ENCODE results near the gene CUZD1.
"Not testable (repeated sequence)": the region's sequence is repeated elsewhere in the genome, so short reads cannot be mapped to it uniquely, and the experiment has no call there.

CUZD1 gene

GRCh38 chr10:122845783-122846332 lies at the start of gene CUZD1:
Gene CUZD1 (minus strand): TSS chr10:122845857. CDS start chr10:122845843, 14 bp downstream.
- Histone ChIP-seq H3K27ac (no peak within 1 kb of the TSS), H3K4me3 (no peak within 1 kb of the TSS)

GRCh38 chr10:122894261-122894944 lies 48.7 kb upstream of the CUZD1 start:
- Histone ChIP-seq H3K27ac (no peak overlapping the region), H3K4me3 (no peak overlapping the region)

GRCh38 chr10:122884166-122884565 lies 38.5 kb upstream of the CUZD1 start:
- H3K27ac ChIP-seq, result no peak overlapping the region
- no peak overlapping the region for H3K4me3 ChIP-seq

- H3K4me3 ChIP-seq, result no peak overlapping the region
- H3K27ac ChIP-seq, result no peak overlapping the region
These were observed 37.1 kb upstream of the CUZD1 start for GRCh38 chr10:122882766-122883165.

GRCh38 chr10:122879339-122880273 lies 33.9 kb upstream of the CUZD1 start, which contains the start of gene FAM24B:
Gene FAM24B (minus strand): TSS chr10:122879581. CDS start chr10:122850515, 29,066 bp downstream.
- Histone ChIP-seq H3K4me3 (peak within 1 kb of the TSS; percentile 37 to 76 (median 58)), H3K27ac (peak within 1 kb of the TSS in 16 of 21 experiments; percentile 9 to 72 (median 60))

- Histone ChIP-seq H3K27ac (peak overlapping the region in 12 of 21 experiments; percentile 27 to 72 (median 61)), H3K4me3 (peak overlapping the region; percentile 37 to 76 (median 58))
These were observed 33.2 kb upstream of the CUZD1 start for GRCh38 chr10:122878799-122879338.

GRCh38 chr10:122877264-122877663 lies 31.6 kb upstream of the CUZD1 start:
- H3K27ac ChIP-seq, result no peak overlapping the region
- no peak overlapping the region for H3K4me3 ChIP-seq

GRCh38 chr10:122876467-122876855 lies 30.8 kb upstream of the CUZD1 start:
- Histone ChIP-seq H3K4me3 (no peak overlapping the region), H3K27ac (no peak overlapping the region)

- Histone ChIP-seq H3K27ac (no peak overlapping the region), H3K4me3 (no peak overlapping the region)
These were observed 30.3 kb upstream of the CUZD1 start for GRCh38 chr10:122875843-122876466.

GRCh38 chr10:122871947-122872346 lies 26.3 kb upstream of the CUZD1 start:
- not testable (repeated sequence) for H3K27ac ChIP-seq, H3K4me3 ChIP-seq

GRCh38 chr10:122868768-122869167 lies 23.1 kb upstream of the CUZD1 start:
- not testable (repeated sequence) for H3K27ac ChIP-seq, H3K4me3 ChIP-seq

GRCh38 chr10:122866757-122867482 lies 21.3 kb upstream of the CUZD1 start:
- H3K27ac ChIP-seq, H3K4me3 ChIP-seq: not testable (repeated sequence)

GRCh38 chr10:122864901-122865300 lies 19.2 kb upstream of the CUZD1 start:
- H3K27ac ChIP-seq, result no peak overlapping the region
- H3K4me3 ChIP-seq, result no peak overlapping the region

GRCh38 chr10:122864194-122864592 lies 18.5 kb upstream of the CUZD1 start:
- no peak overlapping the region for H3K27ac ChIP-seq

GRCh38 chr10:122863216-122864193 lies 17.8 kb upstream of the CUZD1 start:
- Histone ChIP-seq H3K27ac (no peak overlapping the region), H3K4me3 (no peak overlapping the region)

More at GRCh38 chr10:122864194-122864592, 18.5 kb upstream of the CUZD1 start:
- no peak overlapping the region for H3K4me3 ChIP-seq

GRCh38 chr10:122861711-122862161 lies 16.1 kb upstream of the CUZD1 start:
- Histone ChIP-seq H3K27ac (no peak overlapping the region), H3K4me3 (no peak overlapping the region)

GRCh38 chr10:122859527-122859926 lies 13.9 kb upstream of the CUZD1 start:
- Histone ChIP-seq H3K4me3 (no peak overlapping the region), H3K27ac (no peak overlapping the region)

GRCh38 chr10:122858042-122858441 lies 12.4 kb upstream of the CUZD1 start:
- H3K4me3 ChIP-seq, H3K27ac ChIP-seq: not testable (repeated sequence)

All from skin epidermis (tissue), 12 donors.